ENCODE data around the gene RAF1.
"Not testable (repeated sequence)": the region's sequence is repeated elsewhere in the genome, so short reads cannot be mapped to it uniquely, and the experiment has no call there.

Gene RAF1

GRCh38 chr3:12705981-12706380 lies 42.1 kb upstream of the RAF1 start:
- TF ChIP-seq CTCF (conservative IDR thresholded peaks at IDR 0.05; ENCODE audit: low read length) = no peak
- DNase-seq (ENCODE audit: low read depth) = peak; percentile 90
- no peak overlapping the region for H3K4me3 ChIP-seq (ENCODE audit: low read length)

- no peak for DNase-seq (ENCODE audit: low read depth)
- H3K4me3 ChIP-seq (ENCODE audit: low read length) = no peak overlapping the region
- no peak for TF ChIP-seq CTCF (conservative IDR thresholded peaks at IDR 0.05; ENCODE audit: low read length)
Measured at GRCh38 chr3:12705374-12705926, 41.5 kb upstream of the RAF1 start.

- DNase-seq (ENCODE audit: low read depth) = no peak
- no peak overlapping the region for H3K4me3 ChIP-seq (ENCODE audit: low read length)
- no peak for TF ChIP-seq CTCF (conservative IDR thresholded peaks at IDR 0.05; ENCODE audit: low read length)
Measured at GRCh38 chr3:12702501-12702900, 38.6 kb upstream of the RAF1 start.

- not testable (repeated sequence) for H3K4me3 ChIP-seq (ENCODE audit: low read length); DNase-seq (ENCODE audit: low read depth)
Measured at GRCh38 chr3:12701601-12702000, 37.7 kb upstream of the RAF1 start.

GRCh38 chr3:12700800-12701199 lies 36.9 kb upstream of the RAF1 start:
- no peak for TF ChIP-seq CTCF (conservative IDR thresholded peaks at IDR 0.05; ENCODE audit: low read length)
- H3K4me3 ChIP-seq (ENCODE audit: low read length) = no peak overlapping the region
- no peak for DNase-seq (ENCODE audit: low read depth)

GRCh38 chr3:12695916-12696315 lies 32.0 kb upstream of the RAF1 start:
- DNase-seq (ENCODE audit: low read depth) = no peak
- no peak overlapping the region for H3K4me3 ChIP-seq (ENCODE audit: low read length)
- TF ChIP-seq CTCF (conservative IDR thresholded peaks at IDR 0.05; ENCODE audit: low read length) = no peak

GRCh38 chr3:12695112-12695511 lies 31.2 kb upstream of the RAF1 start:
- DNase-seq (ENCODE audit: low read depth) = peak; percentile 18

More at GRCh38 chr3:12695112-12695511, 31.2 kb upstream of the RAF1 start:
- no peak overlapping the region for H3K4me3 ChIP-seq (ENCODE audit: low read length)
- TF ChIP-seq CTCF (conservative IDR thresholded peaks at IDR 0.05; ENCODE audit: low read length) = no peak

Measured in AG10803 (cell line).